Measurements from ENCODE around the gene AMN1. TPM values are rescaled to one million over a fixed set of nuclear protein-coding genes. Genes with fewer than 3 reads are reported as not detected.

The AMN1 gene
- total RNA-seq, 2 experiments from 2014 or later, result 6.9 to 8.5 TPM

DNA sequence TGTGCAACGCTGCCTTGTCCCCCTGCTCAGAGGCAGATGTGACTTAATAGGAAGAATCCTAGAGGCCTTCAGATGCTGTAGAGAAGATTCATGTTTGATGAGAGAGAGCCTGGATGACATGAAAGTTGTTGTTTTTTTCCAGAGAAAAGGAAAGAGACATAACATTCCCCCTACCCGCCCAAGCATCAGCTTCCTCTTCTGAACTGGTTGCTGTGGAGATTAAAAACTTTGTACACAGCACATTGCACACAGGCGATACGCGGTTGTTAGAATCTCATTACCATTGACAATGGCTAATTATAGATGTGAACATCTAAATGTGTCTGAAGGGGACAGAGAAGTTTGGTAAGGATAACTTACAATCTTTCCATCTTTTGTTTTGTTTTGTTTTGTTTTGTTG is 82.9 kb downstream of the AMN1 start:
- ChIA-PET POLR2A (no interaction called here), CTCF (no interaction called here)
- H3K36me3 ChIP-seq (ENCODE audit: insufficient read depth, low read length), result no peaks in the 10 kb centered on the region
- no peak for ATAC-seq (ENCODE audit: poor library complexity)
- TF ChIP-seq CTCF (IDR thresholded peaks at IDR 0.05), result no peak
- H3K4me1 Mint-ChIP-seq (ENCODE audit: low read depth), result no peaks in the 10 kb centered on the region
- DNase-seq, result no peak
- no peaks in the 10 kb centered on the region for H3K36me3 Mint-ChIP-seq (ENCODE audit: low read depth)
- H3K4me3 Mint-ChIP-seq, result no peak overlapping the region
- no peaks in the 10 kb centered on the region for H3K4me1 ChIP-seq (ENCODE audit: insufficient read depth, low read length)
- H3K4me3 ChIP-seq (ENCODE audit: low read length), result no peak overlapping the region
- H3K9me3 ChIP-seq (ENCODE audit: control insufficient read depth in 1 of 2, insufficient read depth in 1 of 2, low read length in 2 of 2), result no peaks in the 10 kb centered on the region
- intact Hi-C loops (cut with DNase I, micrococcal nuclease), result no loop called here
- no peaks in the 10 kb centered on the region for H3K27me3 ChIP-seq (ENCODE audit: control insufficient read depth in 1 of 2, insufficient read depth in 2 of 2, low read length in 2 of 2)
- no peaks in the 10 kb centered on the region for H3K27me3 Mint-ChIP-seq
- H3K27ac Mint-ChIP-seq, result no peak overlapping the region
- H3K9me3 Mint-ChIP-seq, result no peaks in the 10 kb centered on the region
- H3K27ac ChIP-seq (ENCODE audit: low read depth in 1 of 2, low read length in 2 of 2), result no peak overlapping the region

GRCh38 chr12:31644536-31644935 is 84.3 kb downstream of the AMN1 start:
- intact Hi-C loops (cut with DNase I, micrococcal nuclease), result no loop called here
- H3K27me3 Mint-ChIP-seq, result no peaks in the 10 kb centered on the region
- H3K36me3 ChIP-seq (ENCODE audit: insufficient read depth, low read length), result no peaks in the 10 kb centered on the region
- no peak overlapping the region for H3K27ac ChIP-seq (ENCODE audit: low read depth in 1 of 2, low read length in 2 of 2)
- POLR2A ChIA-PET, result no interaction called here
- TF ChIP-seq CTCF (IDR thresholded peaks at IDR 0.05), result no peak
- no peaks in the 10 kb centered on the region for H3K27me3 ChIP-seq (ENCODE audit: control insufficient read depth in 1 of 2, insufficient read depth in 2 of 2, low read length in 2 of 2)
- no peak overlapping the region for H3K4me3 Mint-ChIP-seq
- no peaks in the 10 kb centered on the region for H3K36me3 Mint-ChIP-seq (ENCODE audit: low read depth)
- H3K9me3 Mint-ChIP-seq, result no peaks in the 10 kb centered on the region
- DNase-seq, result no peak
- CTCF ChIA-PET, result no interaction called here
- ATAC-seq (ENCODE audit: poor library complexity), result no peak
- H3K27ac Mint-ChIP-seq, result no peak overlapping the region
- H3K4me1 Mint-ChIP-seq (ENCODE audit: low read depth), result no peaks in the 10 kb centered on the region
- H3K4me1 ChIP-seq (ENCODE audit: insufficient read depth, low read length), result no peaks in the 10 kb centered on the region
- H3K4me3 ChIP-seq (ENCODE audit: low read length), result no peak overlapping the region
- H3K9me3 ChIP-seq (ENCODE audit: control insufficient read depth in 1 of 2, insufficient read depth in 1 of 2, low read length in 2 of 2), result no peaks in the 10 kb centered on the region

DNA sequence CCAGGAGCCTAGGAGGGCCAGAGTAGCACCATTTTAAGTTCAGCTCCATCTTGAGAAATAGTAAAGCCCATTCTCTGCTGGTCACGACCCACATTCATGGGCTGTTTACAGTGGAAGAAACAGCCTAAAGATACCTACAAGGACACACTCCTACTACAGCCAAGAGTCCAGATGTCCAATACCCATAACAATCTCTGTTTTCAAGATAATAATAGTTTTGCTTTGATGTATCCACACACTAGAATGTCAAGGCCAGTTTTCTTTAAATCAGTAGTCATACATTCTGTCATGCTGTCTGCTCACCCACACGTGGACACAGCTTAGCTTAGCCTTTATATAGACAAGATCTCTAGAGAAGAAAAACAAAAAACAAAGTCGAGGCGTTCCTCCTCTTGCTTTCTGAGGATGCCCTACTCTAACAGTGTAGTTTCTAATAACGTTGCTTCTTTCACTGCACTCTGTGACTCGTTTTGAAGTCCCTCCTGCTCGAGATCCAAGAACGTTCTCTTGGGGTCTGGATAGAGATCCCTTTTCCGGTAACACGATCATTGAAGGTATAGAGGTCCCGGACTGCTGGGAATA is 87.2 kb downstream of the AMN1 start:
- ChIA-PET POLR2A (no interaction called here), CTCF (no interaction called here)
- Mint-ChIP-seq H3K36me3 (ENCODE audit: low read depth) (no peaks in the 10 kb centered on the region), H3K27me3 (no peaks in the 10 kb centered on the region), H3K4me3 (no peak overlapping the region), H3K9me3 (no peaks in the 10 kb centered on the region), H3K4me1 (ENCODE audit: low read depth) (peaks cover 3% of the 10 kb centered on the region), H3K27ac (no peak overlapping the region)
- Histone ChIP-seq H3K9me3 (ENCODE audit: control insufficient read depth in 1 of 2, insufficient read depth in 1 of 2, low read length in 2 of 2) (no peaks in the 10 kb centered on the region), H3K4me1 (ENCODE audit: insufficient read depth, low read length) (peaks cover 2% of the 10 kb centered on the region), H3K27ac (ENCODE audit: low read depth in 1 of 2, low read length in 2 of 2) (no peak overlapping the region), H3K27me3 (ENCODE audit: control insufficient read depth in 1 of 2, insufficient read depth in 2 of 2, low read length in 2 of 2) (no peaks in the 10 kb centered on the region), H3K4me3 (ENCODE audit: low read length) (no peak overlapping the region), H3K36me3 (ENCODE audit: insufficient read depth, low read length) (no peaks in the 10 kb centered on the region)
- no peak for TF ChIP-seq CTCF (IDR thresholded peaks at IDR 0.05)
- ATAC-seq (ENCODE audit: poor library complexity) (no peak), DNase-seq (no peak)
- intact Hi-C loops (cut with DNase I, micrococcal nuclease), result no loop called here

Data from CD4-positive, alpha-beta T cell (primary cell).